NB4 (cell line): ENCODE data around the gene AGPAT3.

Experiments used
- DNase-seq: peaks from one replicate; pipeline ENCODE4 v3.0.0; 2010; ENCODE audit warnings: low read depth
- H3K4me3 ChIP-seq: one replicate; pipeline ENCODE4 v1.5.1; 2011; ENCODE audit warnings: mild to moderate bottlenecking, low read depth, low read length, moderate library complexity
- MAX ChIP-seq: IDR thresholded peaks from 2 replicates; pipeline ENCODE4 v1.6.1; 2011; ENCODE audit warnings: low read depth, low read length
- MYC ChIP-seq: IDR thresholded peaks from 2 replicates; pipeline ENCODE4 v1.6.1; 2011; ENCODE audit warnings: low read depth, low read length
- POLR2A ChIP-seq: IDR thresholded peaks from 2 replicates; pipeline ENCODE4 v1.6.1; 2011; ENCODE audit warnings: mild to moderate bottlenecking; ENCODE audit not compliant: insufficient read length; ENCODE audit errors: extremely low read depth
- TF ChIP-seq, protein P1 (sequence below): IDR thresholded peaks from one replicate; pipeline ENCODE4 v1.5.1; 2012; ENCODE audit warnings: low read depth, low read length

Gene AGPAT3

DNA sequence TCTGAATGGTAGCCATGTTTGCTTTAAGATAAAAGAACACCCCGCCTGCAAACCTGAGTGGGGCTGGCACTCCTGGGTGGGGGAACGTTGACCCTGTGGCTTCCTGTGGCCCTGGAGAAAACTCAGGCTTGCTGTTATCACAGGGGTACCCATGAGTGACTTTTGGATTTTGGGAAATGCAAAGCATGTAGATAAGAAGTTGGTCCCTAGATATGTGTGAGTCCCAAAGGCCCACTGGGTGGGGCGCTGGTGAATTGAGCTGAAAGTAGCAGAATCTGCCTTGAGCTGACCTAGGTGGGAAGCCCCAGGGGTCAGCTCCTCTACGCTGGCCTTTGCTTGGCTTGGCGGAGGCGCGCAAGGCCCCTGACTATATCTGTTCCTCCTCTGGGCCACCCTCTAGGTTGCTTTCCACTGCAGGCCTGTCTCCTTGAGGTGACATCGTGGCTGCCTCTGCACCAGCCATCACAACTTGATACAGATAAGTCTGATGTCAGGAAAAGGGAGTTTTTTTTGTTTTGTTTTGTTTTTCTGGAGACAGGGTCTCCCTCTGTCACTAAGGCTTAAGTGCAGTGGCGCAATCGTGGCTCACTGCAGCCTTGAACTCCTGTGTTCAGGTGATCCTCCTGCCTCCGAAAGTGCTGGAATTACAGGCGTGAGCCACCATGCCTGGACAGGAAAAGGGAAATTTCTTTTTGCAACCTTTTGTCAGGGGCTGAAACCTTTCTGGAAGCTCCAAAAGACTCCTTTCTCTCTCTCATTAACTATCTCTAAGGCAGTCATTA is 72.2 kb downstream of the AGPAT3 start:
- H3K4me3 ChIP-seq: no peak overlapping the region
- DNase-seq: no peak
- TF ChIP-seq POLR2A: no peak
- no peak for TF ChIP-seq MAX
- TF ChIP-seq, protein P1, sequence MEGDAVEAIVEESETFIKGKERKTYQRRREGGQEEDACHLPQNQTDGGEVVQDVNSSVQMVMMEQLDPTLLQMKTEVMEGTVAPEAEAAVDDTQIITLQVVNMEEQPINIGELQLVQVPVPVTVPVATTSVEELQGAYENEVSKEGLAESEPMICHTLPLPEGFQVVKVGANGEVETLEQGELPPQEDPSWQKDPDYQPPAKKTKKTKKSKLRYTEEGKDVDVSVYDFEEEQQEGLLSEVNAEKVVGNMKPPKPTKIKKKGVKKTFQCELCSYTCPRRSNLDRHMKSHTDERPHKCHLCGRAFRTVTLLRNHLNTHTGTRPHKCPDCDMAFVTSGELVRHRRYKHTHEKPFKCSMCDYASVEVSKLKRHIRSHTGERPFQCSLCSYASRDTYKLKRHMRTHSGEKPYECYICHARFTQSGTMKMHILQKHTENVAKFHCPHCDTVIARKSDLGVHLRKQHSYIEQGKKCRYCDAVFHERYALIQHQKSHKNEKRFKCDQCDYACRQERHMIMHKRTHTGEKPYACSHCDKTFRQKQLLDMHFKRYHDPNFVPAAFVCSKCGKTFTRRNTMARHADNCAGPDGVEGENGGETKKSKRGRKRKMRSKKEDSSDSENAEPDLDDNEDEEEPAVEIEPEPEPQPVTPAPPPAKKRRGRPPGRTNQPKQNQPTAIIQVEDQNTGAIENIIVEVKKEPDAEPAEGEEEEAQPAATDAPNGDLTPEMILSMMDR: no peak
- no peak for TF ChIP-seq MYC

DNA sequence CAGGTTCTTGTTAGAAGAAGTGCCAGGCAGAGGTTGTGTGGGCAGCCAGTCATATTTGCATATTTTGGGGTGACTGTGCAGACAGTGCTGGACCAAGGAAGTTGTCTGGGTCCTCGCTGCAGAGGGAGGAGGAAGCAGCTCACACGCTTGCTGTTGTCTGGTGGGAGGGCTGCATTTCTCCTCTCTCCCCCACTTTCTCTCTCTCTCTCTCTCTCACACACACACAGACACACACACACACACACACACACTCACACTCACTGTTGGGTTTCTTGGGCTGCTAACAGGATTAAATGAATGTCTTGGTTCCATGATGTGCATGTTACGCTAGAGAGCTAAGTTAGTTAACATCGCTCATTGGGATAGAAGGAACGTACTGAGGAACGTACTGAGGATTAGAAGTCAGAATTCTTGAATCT is 72.9 kb downstream of the AGPAT3 start:
- H3K4me3 ChIP-seq: no peak overlapping the region
- DNase-seq: peak; percentile 28
- TF ChIP-seq, protein P1: no peak
- TF ChIP-seq MAX (no peak), POLR2A (no peak)

- peak; percentile 75 for DNase-seq
- no peak overlapping the region for H3K4me3 ChIP-seq
These were observed 73.9 kb downstream of the AGPAT3 start for GRCh38 chr21:43938751-43939442.

GRCh38 chr21:43939443-43940328 is 74.7 kb downstream of the AGPAT3 start:
- H3K4me3 ChIP-seq: no peak overlapping the region
- DNase-seq: no peak
- TF ChIP-seq MAX (no peak), POLR2A (no peak), MYC (no peak)
- TF ChIP-seq, protein P1: no peak

More at GRCh38 chr21:43938751-43939442, 73.9 kb downstream of the AGPAT3 start:
- TF ChIP-seq, protein P1: peak; percentile 92
- TF ChIP-seq POLR2A (no peak), MAX (no peak), MYC (no peak)

DNA sequence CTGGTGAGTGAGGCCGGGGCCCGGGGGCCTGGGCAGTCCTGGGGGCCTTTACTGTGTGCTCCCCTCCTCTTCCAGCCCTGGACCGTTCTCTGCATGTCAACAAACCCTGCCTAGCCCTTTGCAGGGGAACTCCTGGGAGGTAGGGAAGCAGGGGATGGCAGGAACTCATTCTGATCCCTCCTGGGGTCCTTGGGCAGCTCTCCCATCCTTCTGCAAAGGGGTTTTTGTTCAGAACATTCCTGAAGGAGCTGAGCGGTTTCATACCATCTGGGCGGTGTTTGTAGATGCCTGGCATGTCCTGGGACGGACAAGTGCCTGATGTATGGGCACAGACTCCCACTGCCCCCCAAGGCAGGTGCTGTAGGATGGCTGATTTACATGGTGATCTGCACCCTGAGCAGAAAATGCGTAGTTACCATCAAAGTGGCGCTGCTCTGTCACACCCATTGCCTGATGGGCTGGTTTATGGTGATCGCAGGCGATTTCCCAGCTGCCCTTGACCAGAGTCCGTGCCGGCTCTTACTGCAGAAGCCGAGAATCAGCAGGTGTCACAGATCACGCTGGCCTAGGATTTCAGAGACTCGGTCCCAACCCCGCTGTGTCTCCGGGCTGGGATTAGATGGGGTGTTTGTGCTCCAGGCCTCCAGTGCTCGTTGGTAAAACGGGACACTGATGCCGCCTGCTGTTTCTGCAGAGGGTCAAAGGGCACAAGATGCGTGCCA is 75.5 kb downstream of the AGPAT3 start:
- no peak for DNase-seq
- TF ChIP-seq MYC (no peak), MAX (no peak), POLR2A (no peak)
- TF ChIP-seq, protein P1: no peak
- no peak overlapping the region for H3K4me3 ChIP-seq
